GM18508 (cell line): ENCODE results near the gene TOR3A.

Experiments
- ATAC-seq: cut with Tn5 transposase; IDR thresholded peaks from one replicate; pipeline ENCODE4 v1.9.1; 2021; ENCODE audit warnings: moderate number of reproducible peaks; ENCODE audit not compliant: insufficient read depth, unreplicated experiment

TOR3A gene

GRCh38 chr1:179061360-179062282, 20.2 kb upstream of the TOR3A start:
- no peak for ATAC-seq

DNA sequence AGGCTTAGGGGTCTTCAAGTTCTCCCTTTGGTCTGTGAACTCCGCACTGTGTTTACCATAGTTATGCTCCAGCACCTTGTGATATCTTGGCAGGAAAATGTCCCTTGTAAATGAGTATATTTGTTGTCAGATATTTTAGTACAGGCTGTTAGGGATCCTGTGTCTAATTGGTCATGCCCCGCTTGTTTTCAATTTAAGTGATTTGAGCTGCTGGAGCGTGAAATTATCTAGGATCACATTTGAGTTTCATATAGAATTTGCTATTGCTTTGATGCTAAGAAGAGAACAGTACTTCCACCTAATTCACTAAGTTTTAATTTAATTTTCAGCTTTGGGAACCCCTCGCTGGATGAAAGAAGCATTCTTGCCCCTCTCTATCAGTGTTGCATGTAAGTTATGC, 15.4 kb upstream of the TOR3A start:
- no peak for ATAC-seq

- no peak for ATAC-seq
These were observed 4.5 kb upstream of the TOR3A start for GRCh38 chr1:179077396-179077795.

GRCh38 chr1:179079113-179079761, 2.6 kb upstream of the TOR3A start:
- no peak for ATAC-seq

DNA sequence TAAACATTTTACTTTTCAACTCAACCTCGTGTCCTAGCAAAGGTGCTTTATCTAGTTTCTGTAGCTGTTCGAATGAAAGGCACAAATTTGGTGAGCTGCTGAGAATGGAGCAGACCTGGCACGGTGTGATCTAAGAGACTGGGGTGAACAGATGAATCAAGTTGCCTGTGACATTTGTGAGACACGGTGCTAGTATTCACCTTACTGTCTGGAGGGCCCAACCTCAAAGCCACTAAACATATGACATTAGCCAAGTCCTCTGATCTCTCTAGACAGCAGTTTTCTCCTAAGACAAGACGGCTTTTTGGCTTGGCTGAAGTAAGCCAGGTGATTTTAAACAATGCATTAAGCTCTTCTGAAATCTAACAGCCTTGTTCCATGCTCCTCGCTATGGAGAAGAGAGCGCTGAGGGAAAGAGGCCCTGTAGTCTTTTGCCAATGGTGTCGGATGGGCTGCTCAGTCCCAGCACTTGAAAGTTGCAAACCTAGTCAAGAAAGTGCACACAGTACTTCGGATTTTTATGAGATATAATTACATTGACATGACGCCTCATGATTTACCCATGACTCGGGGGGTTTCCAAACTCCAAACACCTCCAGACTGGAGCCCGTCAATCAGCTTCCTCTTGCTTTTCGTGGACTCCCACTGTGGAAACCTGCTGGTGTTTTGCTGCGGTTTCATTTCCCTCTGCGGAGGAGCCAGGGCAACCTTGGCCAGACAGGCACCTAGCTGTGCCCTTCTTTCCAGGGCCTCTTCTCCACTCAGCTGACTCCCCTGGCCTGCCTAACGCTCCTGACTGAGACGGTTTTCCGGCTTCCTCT, 794 bp upstream of the TOR3A start:
- ATAC-seq: peak; percentile 17

DNA sequence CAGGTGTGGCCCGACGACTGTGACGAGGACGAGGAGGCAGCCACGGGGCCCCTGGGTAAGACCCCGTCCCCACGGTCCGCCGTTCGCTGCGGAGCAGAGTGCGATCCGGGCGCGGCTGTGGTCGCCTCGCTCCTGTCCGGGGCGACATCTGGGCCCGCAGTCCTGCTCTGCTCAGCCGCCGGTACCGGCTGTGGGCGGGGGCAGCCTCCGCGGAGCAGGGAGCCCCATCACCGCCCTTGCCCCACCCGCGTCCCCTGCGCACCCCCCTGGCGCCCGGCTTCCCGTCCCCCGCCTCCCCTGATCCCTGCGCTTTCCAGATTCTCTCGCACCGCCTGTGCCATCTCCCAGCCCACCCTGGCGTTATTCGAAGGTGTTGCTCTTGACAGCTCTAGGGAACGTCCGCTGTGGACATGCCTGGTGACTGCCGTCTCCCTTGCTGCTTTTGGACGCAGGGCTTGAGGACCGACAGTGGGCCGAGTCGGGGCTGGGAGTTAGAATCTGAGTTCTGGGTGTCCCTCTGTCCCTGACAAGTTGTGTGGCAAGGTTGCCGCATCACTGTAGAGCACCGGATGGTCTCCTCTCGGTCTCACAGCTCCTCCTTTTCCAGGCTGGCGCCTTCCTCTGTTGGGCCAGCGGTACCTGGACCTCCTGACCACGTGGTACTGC, 596 bp downstream of the TOR3A start:
- no peak for ATAC-seq

- no peak for ATAC-seq
These were observed 1.1 kb downstream of the TOR3A start for GRCh38 chr1:179082999-179083335.

DNA sequence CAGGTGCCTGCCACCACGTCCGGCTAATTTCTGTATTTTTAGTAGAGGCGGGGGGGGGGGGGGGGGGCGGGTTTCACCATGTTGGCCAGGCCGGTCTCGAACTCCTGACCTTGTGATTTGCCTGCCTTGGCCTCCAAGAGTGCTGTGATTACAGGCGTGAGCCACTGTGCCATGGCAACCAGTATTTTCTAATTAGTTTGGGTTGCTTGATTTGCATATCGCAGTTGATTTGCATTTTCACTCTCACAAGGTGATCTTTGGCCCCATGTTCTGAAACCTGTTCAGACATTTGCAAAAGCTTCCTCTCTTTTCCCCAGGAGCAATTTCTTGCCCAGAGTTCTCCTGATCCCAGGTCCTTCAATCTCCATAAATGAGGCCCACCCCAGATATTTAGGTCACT, 1.7 kb downstream of the TOR3A start:
- no peak for ATAC-seq

GRCh38 chr1:179087665-179088064, 5.8 kb downstream of the TOR3A start:
- ATAC-seq: no peak

GRCh38 chr1:179089827-179090482, 8.1 kb downstream of the TOR3A start:
- no peak for ATAC-seq

DNA sequence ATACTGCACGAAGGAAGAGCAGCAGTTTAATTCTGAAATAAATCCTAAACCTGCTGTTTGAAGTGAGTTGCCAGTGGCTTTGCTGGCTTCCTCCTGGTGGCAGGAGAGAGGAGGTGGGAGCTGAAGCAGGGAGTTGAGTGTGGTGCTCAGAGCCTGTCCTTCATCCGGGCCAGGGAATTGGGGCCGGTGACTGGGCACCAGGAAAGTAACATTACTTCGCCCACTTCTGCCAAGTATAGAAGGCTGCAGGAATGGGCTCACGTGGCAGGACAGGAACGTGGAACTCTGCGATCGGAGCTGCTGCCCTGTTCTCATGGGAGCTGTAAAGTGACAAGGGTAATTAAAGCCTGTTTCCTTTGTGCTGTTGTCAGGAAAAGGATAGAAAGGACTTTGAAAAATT, 8.7 kb downstream of the TOR3A start:
- ATAC-seq: no peak

DNA sequence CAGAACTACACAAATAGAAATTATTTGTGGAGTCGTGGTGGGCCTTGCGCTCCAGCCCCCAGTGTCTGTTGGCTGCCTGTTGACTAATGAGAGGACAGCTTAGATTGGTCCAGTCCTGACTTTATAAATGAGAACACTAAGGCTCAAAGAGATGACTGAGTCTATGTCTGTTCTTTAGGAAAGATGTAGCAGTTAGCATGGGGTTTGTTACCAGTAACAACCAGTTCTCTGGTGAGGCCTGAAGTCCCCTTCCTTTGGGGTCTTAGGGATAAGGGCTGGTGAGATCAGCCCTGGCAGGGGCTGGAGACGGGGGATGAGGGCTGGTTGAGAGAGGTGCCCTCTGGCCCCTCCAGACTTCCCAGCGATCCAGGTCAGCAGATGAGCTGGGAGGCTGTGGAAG, 9.1 kb downstream of the TOR3A start:
- ATAC-seq: no peak

DNA sequence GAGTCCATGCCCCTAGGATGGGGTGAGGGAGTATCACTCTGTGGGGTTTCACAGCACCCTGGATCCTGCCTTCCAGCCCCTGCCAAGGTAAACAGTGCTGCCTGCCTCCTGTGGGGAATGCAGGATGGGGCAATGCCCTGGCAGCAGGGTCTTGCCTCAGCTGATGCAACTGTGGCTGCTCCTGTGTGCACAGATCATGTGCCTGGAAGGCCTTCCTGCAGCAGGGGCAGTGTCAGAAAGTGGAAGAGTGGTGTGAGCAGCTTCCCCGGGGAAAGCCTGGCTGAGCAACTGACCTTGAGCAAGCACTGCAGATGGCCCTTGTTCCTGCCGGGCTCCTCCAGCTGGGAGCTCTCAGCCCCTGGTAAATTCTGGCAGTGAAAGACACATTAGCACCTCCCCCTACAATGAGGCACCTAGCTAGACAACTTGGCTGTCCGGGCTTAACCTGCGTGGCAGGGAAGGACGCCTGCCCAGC, 9.9 kb downstream of the TOR3A start:
- ATAC-seq: no peak

DNA sequence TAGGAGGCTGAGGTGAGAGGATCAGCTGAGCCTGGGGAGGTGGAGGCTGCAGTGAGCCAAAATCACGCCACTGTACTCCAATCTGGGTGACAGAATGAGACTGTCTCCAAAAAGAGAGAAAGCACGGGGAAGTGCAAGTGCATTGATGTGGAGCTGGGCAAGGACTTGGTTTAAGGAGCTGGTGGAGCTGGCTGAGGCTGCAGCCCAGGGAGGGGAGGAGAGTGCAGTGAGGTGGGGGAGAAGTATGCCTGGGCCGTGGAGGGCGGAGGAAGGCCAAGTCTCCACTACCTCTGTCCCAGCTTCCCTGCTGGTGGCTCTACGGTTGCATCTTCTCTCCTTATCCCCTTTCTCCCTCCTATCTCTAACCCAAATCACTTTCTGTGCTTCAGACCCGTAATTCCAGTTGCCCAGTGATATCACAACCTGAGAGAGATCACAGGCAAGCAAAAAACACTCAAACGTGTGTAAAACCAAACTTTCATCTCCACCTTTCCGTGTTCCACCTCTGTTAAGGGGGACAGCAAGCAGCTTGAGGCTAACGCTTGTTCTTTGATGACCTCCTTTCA, 11.1 kb downstream of the TOR3A start:
- ATAC-seq: no peak

- ATAC-seq: no peak
These were observed 12.9 kb downstream of the TOR3A start for GRCh38 chr1:179094818-179095217.

- ATAC-seq: no peak
These were observed 13.5 kb downstream of the TOR3A start for GRCh38 chr1:179095377-179095776.

DNA sequence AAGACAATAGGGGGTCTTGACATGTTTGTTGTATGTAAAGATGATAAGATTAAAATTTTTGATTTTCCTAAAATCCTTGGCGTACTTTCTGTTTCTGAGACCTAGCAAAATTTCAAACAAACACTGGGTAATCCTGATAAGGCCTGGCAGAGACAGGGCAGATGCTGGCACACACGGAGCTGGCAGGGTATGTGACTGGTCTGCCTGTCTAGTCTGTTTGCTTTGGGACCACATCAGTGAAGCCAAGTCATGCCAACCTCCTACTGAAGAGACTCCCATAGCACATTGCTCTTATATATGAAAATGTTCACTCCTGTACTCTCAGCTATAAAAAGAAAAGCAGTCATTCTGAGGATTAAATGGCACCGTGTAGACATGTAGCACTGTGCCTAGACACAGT, 14.1 kb downstream of the TOR3A start:
- ATAC-seq: no peak

- ATAC-seq: no peak
These were observed 18.0 kb downstream of the TOR3A start for GRCh38 chr1:179099891-179100290.

DNA sequence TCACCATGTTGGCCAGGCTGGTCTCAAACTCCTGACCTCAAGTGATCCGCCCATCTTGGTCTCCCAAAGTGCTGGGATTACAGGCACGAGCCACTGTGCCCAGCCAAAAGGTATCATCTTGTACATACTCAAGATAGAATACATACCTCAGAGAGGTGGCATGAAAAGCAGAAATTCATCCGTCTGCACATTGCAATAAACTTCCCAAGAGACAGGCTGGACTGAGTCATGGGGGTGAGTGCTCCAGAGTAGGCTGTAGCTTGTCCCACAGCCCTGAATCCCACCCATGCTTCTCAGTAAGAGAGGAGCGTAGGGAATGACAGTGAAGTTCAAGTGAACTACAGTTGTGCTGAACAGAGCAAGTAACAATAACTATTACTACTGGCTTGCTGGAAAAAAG, 19.7 kb downstream of the TOR3A start:
- no peak for ATAC-seq

DNA sequence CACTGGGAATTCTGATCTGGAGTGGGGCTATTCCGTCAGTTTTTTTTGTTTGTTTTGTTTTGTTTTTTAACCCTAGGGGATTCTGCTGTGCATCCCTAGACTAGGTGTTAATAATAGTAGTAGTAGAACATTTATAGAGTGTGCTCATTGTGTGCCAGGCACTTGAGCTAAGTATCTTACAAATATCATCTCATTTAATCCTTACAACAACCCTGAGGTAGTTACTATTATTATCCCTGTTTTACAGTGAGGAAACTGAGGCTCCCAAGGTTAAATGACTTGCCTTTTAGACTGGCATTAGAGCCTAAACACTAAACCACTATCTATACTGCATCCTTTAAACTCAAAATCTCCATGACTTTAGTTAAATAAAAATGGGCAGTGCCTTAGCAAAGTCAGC, 22.1 kb downstream of the TOR3A start:
- ATAC-seq: no peak
